Endothelial cell of umbilical vein (primary cell): ENCODE data around the gene SETD3.

ENCODE experiments used
- CTCF ChIP-seq, 2 donors: IDR thresholded peaks; 1 replicate in 1 of 2; 2 replicates in 1 of 2; pipeline ENCODE4 v1.5.1; 2011; ENCODE audit warnings: low read length in 2 of 2, mild to moderate bottlenecking in 2 of 2, moderate library complexity in 2 of 2, control low read depth in 1 of 2, inconsistent platforms in 1 of 2, low read depth in 1 of 2; ENCODE audit not compliant: insufficient read depth in 1 of 2; ENCODE audit errors: extremely low read depth in 1 of 2
- FOS ChIP-seq: IDR thresholded peaks from 2 replicates; pipeline ENCODE4 v1.6.1; 2011; ENCODE audit warnings: mild to moderate bottlenecking, low read length, moderate library complexity, borderline replicate concordance; ENCODE audit not compliant: insufficient read depth

- TF ChIP-seq FOS = no peak
- TF ChIP-seq CTCF (IDR thresholded peaks at IDR 0.05; ENCODE audit: extremely low read depth in 1 of 2, insufficient read depth in 1 of 2, low read depth in 1 of 2, low read length in 2 of 2) = no peak
These were observed 24.4 kb upstream of the SETD3 start for GRCh38 chr14:99505089-99505488.
